ENCODE measurements around the gene ABCC5. TPM values are rescaled to one million over a fixed set of nuclear protein-coding genes. Genes with fewer than 3 reads are reported as not detected.

Gene ABCC5
- total RNA-seq, 1 experiment from 2014 or later, result 29.1 TPM

- Mint-ChIP-seq H3K9me3 (no peaks in the 10 kb centered on the region), H3K4me1 (peaks cover 10% of the 10 kb centered on the region), H3K27me3 (ENCODE audit: low read depth) (no peaks in the 10 kb centered on the region), H3K27ac (no peak overlapping the region), H3K4me3 (no peak overlapping the region), H3K36me3 (peaks cover 3% of the 10 kb centered on the region; the same call in 1 of the 2 replicates)
- ATAC-seq (no peak), DNase-seq (ENCODE audit: low spot score) (no peak)
- TF ChIP-seq GTF2I (CRISPR knock-in tag; conservative IDR thresholded peaks at IDR 0.05) (no peak), ETV6 (CRISPR knock-in tag; IDR thresholded peaks at IDR 0.05) (no peak), AR (CRISPR knock-in tag; IDR thresholded peaks at IDR 0.05) (no peak), CREB1 (CRISPR knock-in tag; IDR thresholded peaks at IDR 0.05) (no peak), E2F5 (CRISPR knock-in tag; IDR thresholded peaks at IDR 0.05) (no peak), JAZF1 (CRISPR knock-in tag; IDR thresholded peaks at IDR 0.05) (no peak), ZMAT4 (CRISPR knock-in tag; IDR thresholded peaks at IDR 0.05) (no peak), ZNF425 (CRISPR knock-in tag; conservative IDR thresholded peaks at IDR 0.05) (no peak)
- ChIA-PET POLR2A (no interaction called here), CTCF (no interaction called here)
Observed at GRCh38 chr3:184004476-184004875, 13.2 kb downstream of the ABCC5 start.

- Mint-ChIP-seq H3K36me3 (no peaks in the 10 kb centered on the region), H3K4me3 (no peak overlapping the region), H3K27ac (no peak overlapping the region), H3K27me3 (ENCODE audit: low read depth) (no peaks in the 10 kb centered on the region), H3K9me3 (no peaks in the 10 kb centered on the region), H3K4me1 (peaks cover 10% of the 10 kb centered on the region)
- DNase-seq (ENCODE audit: low spot score) (no peak), ATAC-seq (no peak)
- TF ChIP-seq IRF2 (CRISPR knock-in tag; IDR thresholded peaks at IDR 0.05; ENCODE audit: borderline replicate concordance, low read depth) (no peak), E2F5 (CRISPR knock-in tag; IDR thresholded peaks at IDR 0.05) (no peak), CREM (CRISPR knock-in tag; IDR thresholded peaks at IDR 0.05) (no peak), ZNF671 (CRISPR knock-in tag; IDR thresholded peaks at IDR 0.05) (no peak), ZNF416 (CRISPR knock-in tag; IDR thresholded peaks at IDR 0.05) (no peak), FOXP4 (CRISPR knock-in tag; IDR thresholded peaks at IDR 0.05) (no peak), AFF4 (CRISPR knock-in tag; IDR thresholded peaks at IDR 0.05; ENCODE audit: borderline replicate concordance) (no peak), CDX4 (CRISPR knock-in tag; IDR thresholded peaks at IDR 0.05; ENCODE audit: borderline replicate concordance) (no peak)
- ChIA-PET CTCF (interaction anchor here (1.0 kb wide), 1 partner anchor 99 kb away, joined by 4 read pairs; no protein-coding TSS in a partner anchor), POLR2A (no interaction called here)
Observed at GRCh38 chr3:184003187-184003967, 14.3 kb downstream of the ABCC5 start.

All from WTC11 (cell line).